Lower leg skin (tissue), 4 donors: ENCODE results near the gene KDM4B. TPM values are rescaled to one million over a fixed set of nuclear protein-coding genes. Genes with fewer than 3 reads are reported as not detected.
A peak's percentile ranks its signal among the peaks of the same experiment; 100 is the strongest.

Source experiments
- DNase-seq, 2 donors: peaks; one replicate each; pipeline ENCODE4 v3.0.0-alpha.2; 2019; ENCODE audit warnings: low spot score in 2 of 2
- H3K4me3 ChIP-seq: fragments of 200-600 bp; sonication (generic); 2 replicates; pipeline ENCODE4 v1.5.1; 2017; ENCODE audit warnings: mild to moderate bottlenecking, low read depth; ENCODE audit not compliant: poor library complexity, severe bottlenecking
- POLR2A ChIP-seq, 2 donors: fragments of 450-650 bp; IDR thresholded peaks; one replicate each; pipeline ENCODE4 v1.6.1; 2016 to 2017; ENCODE audit warnings: antibody characterized with exemption in 2 of 2, mild to moderate bottlenecking in 1 of 2, moderate library complexity in 1 of 2
- WGBS, 2 donors: methylation state at CpG; one replicate each; pipeline ENCODE4 v1.1.5; 2018; 5-methylcytosine and 5-hydroxymethylcytosine counted together
- intact Hi-C: fragments of 100-400 bp; cut with DNase I; formaldehyde crosslinking; loops from one replicate; pipeline ENCODE4 v1.15.0; 2023; ENCODE audit warnings: low total_unique reads
- total RNA-seq, 4 donors: library from RNA; depleted of rRNA; stranded (reverse); fragments of >200 nt; gene quantifications; one replicate each; pipeline ENCODE4 v1.1.0, GENCODE V29; 2016
- TF ChIP-seq, protein P1 (sequence below), 3 donors: fragments of 450-650 bp; IDR thresholded peaks; one replicate each; pipeline ENCODE4 v1.5.1; 2016; ENCODE audit warnings: antibody characterized with exemption in 3 of 3, mild to moderate bottlenecking in 3 of 3, moderate library complexity in 2 of 3

The KDM4B gene
- total RNA-seq, 4 donors from 2014 or later = 40.1 to 71.4 (median 51.3) TPM

DNA sequence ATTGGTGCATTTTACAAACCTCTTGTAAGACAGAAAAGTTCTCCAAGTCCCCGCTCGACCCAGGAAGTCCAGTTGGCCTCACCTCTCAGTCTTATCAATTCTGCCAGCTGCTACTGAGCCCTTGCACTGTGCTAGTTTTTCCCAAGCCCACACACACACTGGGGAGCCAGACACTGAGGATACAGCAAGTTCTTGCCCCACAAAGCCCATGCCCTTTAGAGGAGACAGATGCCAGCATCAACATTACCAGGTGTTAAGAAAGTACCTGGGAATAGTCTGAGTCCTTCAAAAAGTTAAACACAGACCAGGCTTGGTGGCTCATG, 196.7 kb downstream of the KDM4B start:
- no peak for DNase-seq
- TF ChIP-seq, protein P1, sequence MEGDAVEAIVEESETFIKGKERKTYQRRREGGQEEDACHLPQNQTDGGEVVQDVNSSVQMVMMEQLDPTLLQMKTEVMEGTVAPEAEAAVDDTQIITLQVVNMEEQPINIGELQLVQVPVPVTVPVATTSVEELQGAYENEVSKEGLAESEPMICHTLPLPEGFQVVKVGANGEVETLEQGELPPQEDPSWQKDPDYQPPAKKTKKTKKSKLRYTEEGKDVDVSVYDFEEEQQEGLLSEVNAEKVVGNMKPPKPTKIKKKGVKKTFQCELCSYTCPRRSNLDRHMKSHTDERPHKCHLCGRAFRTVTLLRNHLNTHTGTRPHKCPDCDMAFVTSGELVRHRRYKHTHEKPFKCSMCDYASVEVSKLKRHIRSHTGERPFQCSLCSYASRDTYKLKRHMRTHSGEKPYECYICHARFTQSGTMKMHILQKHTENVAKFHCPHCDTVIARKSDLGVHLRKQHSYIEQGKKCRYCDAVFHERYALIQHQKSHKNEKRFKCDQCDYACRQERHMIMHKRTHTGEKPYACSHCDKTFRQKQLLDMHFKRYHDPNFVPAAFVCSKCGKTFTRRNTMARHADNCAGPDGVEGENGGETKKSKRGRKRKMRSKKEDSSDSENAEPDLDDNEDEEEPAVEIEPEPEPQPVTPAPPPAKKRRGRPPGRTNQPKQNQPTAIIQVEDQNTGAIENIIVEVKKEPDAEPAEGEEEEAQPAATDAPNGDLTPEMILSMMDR (IDR thresholded peaks at IDR 0.05) = no peak
- TF ChIP-seq POLR2A (IDR thresholded peaks at IDR 0.05) = no peak
- intact Hi-C loops = no loop called here
- WGBS, 2 donors = 95 to 97% methylated on average over 2 of the region's 2 CpGs
- H3K4me3 ChIP-seq = no peak overlapping the region

DNA sequence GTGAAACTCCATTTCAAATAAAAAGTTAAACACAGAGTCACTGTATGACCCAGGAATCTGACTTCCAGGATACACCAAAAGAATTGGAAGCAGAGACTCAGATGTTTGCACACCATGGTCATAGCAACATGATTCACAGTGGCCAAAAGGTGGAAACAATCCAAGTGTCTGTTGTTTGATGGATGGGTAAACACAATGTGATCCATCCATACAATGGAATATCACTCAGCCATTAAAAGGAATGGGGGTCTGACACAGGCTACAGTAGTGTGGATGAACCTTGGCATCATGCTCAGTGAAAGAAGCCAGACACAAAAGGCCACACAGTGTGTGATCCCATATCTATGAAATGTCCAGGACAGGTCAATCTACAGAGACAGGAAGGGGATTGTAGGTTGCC, 197.3 kb downstream of the KDM4B start:
- TF ChIP-seq POLR2A (IDR thresholded peaks at IDR 0.05) = no peak
- TF ChIP-seq, protein P1 (IDR thresholded peaks at IDR 0.05) = no peak
- intact Hi-C loops = no loop called here
- no peak for DNase-seq
- no peak overlapping the region for H3K4me3 ChIP-seq

DNA sequence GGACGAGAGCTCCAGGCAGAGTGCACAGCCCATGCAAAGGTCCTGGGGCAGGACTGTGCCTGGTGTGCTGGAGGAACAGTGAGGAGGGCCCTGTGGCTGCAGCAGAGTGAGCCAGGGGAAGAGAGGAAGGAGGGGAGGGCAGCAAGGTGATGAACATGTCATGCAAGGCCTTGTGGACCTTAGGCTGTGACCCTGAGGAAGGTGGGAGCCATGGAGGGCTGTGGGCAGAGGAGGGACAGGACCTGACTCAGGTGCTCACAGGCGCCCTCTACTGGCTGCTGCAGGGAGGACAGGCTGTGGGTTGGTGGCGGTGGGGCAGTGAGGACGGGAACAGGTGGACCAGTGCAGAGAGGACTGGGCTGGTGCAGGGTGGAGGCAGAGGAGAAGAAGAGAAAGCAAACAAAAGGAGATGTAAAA, 201.4 kb downstream of the KDM4B start:
- intact Hi-C loops = no loop called here
- no peak for TF ChIP-seq POLR2A (IDR thresholded peaks at IDR 0.05)
- TF ChIP-seq, protein P1 (IDR thresholded peaks at IDR 0.05) = no peak
- DNase-seq = no peak
- no peak overlapping the region for H3K4me3 ChIP-seq
- 72 to 75% methylated on average over 4 of the region's 4 CpGs for WGBS, 2 donors

DNA sequence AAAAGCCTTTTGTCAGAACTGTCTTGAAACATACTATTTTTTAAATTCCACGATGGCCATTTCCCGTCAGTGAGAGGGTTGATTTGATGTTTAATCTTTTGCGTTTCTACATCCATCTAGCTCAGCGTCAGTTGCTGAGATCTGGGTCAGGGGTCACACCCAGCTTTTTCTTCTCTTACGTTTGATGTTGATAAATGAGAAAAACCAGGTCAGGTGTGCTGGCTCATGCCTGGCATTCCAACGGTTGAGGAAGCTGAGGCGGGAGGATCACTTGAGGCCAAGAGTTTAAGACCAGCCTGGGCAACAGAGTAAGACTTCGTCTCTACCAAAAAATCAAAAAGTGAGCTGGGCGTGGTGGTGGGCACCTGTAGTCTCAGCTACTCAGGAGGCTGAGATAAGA, 202.8 kb downstream of the KDM4B start:
- no peak for TF ChIP-seq POLR2A (IDR thresholded peaks at IDR 0.05)
- intact Hi-C loops = no loop called here
- DNase-seq = no peak
- 48 to 55% methylated on average over 9 of the region's 9 CpGs for WGBS, 2 donors
- H3K4me3 ChIP-seq = no peak overlapping the region

DNA sequence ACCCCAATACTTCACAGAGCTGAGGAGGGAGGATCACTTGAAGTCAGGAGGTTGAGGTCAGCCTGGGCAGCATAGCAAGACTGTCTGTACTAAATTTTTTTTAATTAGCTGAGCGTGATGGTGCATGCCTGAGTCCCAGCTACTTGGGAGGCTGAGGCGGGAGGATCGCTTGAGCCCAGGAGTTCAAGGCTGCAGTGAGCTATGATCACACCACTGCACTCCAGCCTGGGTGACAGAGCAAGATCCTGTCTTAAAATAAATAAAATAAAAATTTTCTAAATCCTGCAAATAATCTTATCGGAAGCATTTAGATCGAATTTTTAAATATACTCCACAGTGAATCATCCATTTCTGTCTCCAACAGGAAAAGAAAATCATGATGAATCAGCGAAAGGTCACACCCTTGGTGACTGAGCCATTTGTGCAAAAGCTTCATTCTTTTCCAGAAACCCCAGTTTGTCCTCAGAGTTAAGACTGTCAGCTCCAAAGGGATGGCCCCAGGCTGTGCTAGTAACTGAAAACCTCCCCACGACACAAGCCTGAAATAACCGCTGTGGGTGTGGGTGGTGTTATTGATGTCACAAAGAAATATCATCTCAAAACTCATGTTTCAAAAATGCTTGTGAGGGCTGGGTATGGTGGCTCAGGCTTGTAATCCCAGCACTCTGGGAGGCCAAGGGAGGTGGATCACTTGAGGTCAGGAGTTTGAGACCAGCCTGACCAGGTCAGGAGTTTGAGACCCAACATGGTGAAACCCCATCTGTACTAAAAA, 204.1 kb downstream of the KDM4B start:
- intact Hi-C loops = no loop called here
- TF ChIP-seq, protein P1 (IDR thresholded peaks at IDR 0.05) = no peak
- TF ChIP-seq POLR2A (IDR thresholded peaks at IDR 0.05) = no peak
- no peak overlapping the region for H3K4me3 ChIP-seq
- DNase-seq = peak in 1 of 2 donors; percentile 53
- WGBS, 2 donors = 28 to 35% methylated on average over 8 of the region's 8 CpGs

DNA sequence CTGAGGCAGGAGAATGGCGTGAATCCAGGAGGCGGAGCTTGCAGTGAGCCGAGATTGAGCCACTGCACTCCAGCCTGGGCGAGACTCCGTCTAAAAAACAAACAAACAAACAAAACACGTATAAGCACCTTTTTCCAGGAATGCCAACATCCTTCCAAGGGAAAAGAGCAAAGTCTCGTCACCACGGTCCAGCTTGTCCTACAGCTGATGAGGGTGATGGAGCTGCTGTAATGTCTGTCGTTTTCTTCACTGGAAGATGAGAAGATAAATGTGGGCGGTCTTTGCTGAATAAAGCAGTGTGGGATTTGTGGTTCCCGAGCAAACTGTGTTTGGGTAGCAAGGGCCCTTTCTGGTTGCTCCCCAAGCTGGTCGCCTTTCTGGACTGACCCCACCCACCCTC, 205.1 kb downstream of the KDM4B start:
- no peak overlapping the region for H3K4me3 ChIP-seq
- TF ChIP-seq, protein P1 (IDR thresholded peaks at IDR 0.05) = no peak
- TF ChIP-seq POLR2A (IDR thresholded peaks at IDR 0.05) = no peak
- WGBS, 2 donors = 79 to 86% methylated on average over 12 of the region's 12 CpGs
- no peak for DNase-seq
- intact Hi-C loops = no loop called here
